ENCODE results near the gene DHRSX.
"Not testable (repeated sequence)": the region's sequence is repeated elsewhere in the genome, so short reads cannot be mapped to it uniquely, and the experiment has no call there.

The DHRSX gene

GRCh38 chrX:2497961-2498780 is 2.6 kb downstream of the DHRSX start:
- DNase-seq, result no peak

GRCh38 chrX:2495595-2495994 is 5.2 kb downstream of the DHRSX start:
- no peak for DNase-seq

GRCh38 chrX:2492531-2493218 is 8.1 kb downstream of the DHRSX start:
- DNase-seq, result peak; percentile 59

DNA sequence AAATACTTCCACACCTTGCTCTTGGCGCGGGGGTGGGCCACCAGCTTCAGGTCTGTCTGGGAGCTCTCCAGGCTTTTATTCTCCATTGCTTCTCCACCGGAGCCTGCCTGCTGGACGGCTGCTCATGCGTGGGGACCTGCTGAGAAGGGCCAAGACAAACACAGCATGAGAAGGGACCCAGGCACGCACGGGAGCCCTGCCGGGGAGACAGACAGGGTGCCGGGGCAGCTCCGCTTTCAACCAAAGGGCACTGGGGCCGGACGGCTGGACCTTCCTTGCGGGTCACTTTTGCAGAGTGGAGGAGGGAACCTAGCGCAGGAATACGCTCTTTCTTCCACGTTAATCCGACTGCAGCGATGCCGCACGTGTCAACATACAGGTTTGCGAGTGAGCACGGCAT is 10.1 kb downstream of the DHRSX start:
- no peak for DNase-seq

DNA sequence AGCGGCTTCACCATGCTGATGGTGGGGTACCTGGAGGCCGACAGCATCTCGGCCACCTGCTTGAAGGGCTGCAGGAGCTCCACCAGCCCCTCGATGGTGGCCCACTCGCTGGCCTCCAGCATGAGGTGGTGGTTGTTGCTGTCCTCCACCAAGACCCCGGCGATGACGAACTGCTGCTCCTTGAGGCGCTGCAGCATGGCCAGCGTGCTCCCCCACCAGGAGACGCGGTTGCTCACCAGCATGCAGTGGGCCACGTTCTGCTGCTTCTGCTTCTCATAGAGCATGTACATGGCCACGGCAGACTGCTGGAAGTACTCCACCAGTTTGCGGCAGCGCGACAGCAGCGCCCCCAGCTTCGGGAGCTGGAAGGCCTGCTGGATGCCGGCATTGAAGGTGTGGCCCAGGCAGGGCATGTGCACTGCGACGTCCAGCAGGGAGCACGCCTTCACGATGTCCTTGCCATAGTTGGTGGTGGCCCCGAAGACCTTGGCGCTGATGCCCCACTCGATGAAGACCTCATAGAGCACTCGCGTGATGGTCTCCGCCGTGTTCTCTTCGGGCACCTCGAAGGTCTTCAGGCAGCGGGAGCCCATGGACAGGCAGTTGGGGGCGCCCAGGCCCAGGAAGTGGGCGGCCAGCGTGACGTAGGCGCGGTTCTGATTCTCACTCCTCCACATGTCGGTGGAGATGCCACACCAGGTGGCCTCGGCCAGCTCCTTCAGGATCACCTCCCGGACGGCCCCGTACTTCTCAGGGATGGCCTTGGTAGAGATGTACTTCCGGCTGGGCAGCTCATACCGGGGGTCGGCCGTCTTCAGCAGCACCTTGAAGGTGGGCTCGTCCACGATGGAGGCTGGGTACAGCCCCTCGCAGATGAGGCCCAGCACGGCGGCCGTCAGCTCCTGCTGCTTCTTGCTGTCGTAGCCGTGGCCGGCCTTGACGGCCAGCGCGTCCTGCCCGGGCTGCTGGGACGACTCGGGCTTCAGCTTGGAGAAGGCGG is 11.0 kb downstream of the DHRSX start:
- DNase-seq, result no peak

GRCh38 chrX:2488621-2489285 is 12.0 kb downstream of the DHRSX start:
- DNase-seq, result no peak

DNA sequence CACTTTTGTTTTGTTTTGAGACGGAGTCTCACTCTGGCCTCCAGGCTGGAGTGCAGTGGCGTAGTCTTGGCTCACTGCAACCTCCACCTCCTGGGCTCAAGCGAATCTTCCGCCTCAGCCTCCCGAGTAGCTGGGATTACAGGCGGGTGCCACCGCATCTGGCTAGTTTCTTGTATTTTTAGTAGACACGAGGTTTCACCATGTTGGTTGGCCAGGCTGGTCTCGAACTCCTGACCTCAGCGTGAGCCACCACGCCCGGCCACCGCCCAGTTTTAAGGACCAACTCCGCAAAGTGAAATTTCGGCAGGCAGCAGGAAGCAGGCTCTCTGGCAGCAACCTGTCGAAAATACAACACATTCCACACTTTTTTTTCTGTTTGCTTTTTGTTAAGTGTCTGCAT is 13.4 kb downstream of the DHRSX start:
- DNase-seq, result no peak

DNA sequence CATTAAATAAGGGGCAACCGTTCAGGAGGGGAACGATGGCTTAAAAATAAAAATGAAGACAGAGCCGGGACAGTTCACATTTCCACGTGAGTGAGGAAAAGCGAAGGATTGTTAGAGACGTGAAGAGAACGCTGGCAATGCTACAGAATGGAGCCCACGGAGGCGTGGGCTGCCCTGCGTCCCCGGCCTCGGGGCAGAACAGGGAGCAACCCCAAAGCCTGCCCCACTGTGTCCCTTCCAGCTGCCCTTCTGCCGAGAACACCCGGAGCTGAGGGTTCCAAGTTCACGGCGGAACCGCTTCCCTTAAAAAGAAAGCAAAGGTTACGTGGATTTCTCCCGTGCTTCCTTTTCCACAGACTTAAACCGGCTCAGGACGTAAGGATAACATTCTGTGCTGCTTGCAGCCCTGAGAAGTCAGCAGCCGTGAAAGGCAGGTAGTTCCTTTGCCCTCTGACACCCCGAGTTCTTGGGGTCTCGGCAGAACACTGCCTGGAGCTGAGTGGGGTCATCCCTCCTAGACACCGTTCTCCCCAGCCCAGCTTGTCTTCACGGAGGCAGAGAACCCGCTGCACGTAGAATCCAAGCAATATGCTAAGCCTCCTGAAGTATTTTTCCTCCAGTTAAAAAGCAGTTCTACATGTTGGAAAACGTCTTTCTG is 14.2 kb downstream of the DHRSX start:
- DNase-seq, result no peak

- DNase-seq, result no peak
These were observed 14.9 kb downstream of the DHRSX start for GRCh38 chrX:2485789-2486345.

GRCh38 chrX:2484721-2485648 is 15.8 kb downstream of the DHRSX start:
- peak; percentile 62 for DNase-seq

DNA sequence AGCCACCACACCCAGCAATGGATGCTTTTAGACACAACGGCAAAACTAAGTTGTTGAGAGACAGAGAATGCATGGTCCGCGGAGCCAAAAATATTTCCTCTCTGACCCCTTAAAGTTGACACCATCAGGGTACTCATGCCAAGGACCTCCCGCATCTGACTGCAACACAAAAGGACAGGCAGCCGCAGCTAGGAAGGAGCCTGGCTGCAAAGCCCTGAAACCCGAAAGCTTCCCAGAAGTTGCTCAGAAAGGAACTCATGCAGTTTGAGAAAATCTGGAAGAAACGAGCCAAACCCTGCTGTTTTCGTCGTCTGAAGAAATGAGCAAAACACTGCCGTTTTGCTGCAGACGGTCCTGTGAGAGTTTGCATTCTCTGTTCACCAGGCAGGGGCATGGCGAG is 16.5 kb downstream of the DHRSX start:
- no peak for DNase-seq

GRCh38 chrX:2483398-2484060 is 17.2 kb downstream of the DHRSX start:
- DNase-seq, result no peak

DNA sequence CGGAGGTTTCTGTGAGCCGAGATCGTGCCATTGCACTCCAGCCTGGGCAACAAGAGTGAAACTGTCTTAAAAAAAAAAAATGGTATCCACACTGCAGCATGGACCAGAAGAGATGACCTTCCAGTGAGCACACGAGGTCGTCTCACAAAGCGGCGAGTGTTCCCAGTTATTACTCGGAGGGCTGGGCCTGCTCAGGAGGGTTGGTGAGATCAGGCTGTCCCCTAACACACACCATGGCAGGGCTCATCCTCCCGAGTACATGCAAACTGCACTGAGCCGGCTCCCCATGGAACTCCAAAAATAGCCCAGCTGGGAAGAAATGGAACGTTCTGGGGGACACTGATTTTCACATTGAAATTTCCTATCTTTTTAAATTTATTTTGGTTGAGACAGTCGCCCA is 19.2 kb downstream of the DHRSX start:
- not testable (repeated sequence) for DNase-seq

DNA sequence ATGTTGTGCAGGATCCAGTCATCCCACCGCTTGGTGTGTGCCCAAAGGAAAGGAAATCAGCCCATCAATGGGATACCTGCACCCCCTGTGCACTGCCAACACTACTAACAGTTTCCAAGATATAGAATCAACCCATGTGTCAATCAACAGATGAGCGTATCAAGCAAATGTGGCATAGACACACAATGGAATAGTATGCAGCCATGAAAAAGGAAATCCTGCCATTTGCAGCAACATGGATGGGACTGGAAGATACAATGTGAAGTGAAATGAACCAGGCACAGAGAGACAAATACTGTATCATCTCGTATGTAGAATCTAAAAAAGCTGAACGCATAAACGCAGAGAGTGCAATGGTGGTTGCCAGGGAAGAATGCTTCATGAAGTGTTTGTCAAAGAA is 20.8 kb downstream of the DHRSX start:
- not testable (repeated sequence) for DNase-seq

- no peak for DNase-seq
These were observed 21.4 kb downstream of the DHRSX start for GRCh38 chrX:2479420-2479780.

- DNase-seq, result no peak
These were observed 22.0 kb downstream of the DHRSX start for GRCh38 chrX:2478546-2479419.

GRCh38 chrX:2477313-2477712 is 23.5 kb downstream of the DHRSX start:
- DNase-seq, result not testable (repeated sequence)

DNA sequence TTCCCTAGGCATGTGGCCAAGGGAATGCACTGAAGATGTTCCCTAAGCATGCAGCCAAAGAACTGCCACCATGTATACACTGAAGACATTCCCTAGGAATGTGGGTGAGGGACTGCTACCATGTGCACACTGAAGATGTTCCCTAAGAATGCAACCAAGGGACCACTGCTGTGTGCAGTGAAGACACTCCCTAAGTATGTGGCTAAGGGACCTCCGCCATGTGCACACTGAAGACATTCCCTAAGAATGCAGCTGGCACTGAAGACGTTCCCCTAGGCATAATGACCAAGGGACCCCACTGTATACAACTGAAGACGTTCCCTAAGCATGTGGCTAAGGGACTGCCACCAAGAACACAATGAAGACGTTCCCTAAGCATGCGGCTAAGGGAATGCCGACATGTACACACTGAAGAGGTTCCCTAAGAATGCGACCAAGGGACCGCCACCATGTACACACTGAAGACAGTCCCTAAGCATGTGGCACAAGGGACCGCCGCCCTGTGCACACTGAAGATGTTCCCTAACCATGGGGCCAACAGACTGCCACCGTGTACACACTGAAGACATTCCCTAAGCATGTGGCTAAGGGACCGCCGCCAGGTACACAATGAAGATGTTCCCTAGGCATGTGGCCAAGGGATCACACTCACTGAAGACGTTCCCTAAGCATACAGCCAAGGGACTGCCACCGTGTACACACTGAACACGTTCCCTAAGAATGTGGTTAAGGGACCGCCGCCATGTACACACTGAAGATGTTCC is 25.6 kb downstream of the DHRSX start:
- DNase-seq, result no peak

Data from fibroblast of skin of right quadriceps (primary cell).